Stromal cell of bone marrow (primary cell): Measurements from ENCODE around the gene HMCES.

Source experiments
- DNase-seq: peaks from one replicate; pipeline ENCODE4 v3.0.0-alpha.2; 2012; ENCODE audit warnings: low read depth

The HMCES gene

GRCh38 chr3:129304146-129304961, 25.7 kb downstream of the HMCES start:
- no peak for DNase-seq

GRCh38 chr3:129304962-129305222, 26.2 kb downstream of the HMCES start:
- DNase-seq, result no peak

- DNase-seq, result peak; percentile 73
Observed at GRCh38 chr3:129305592-129306091, 27.0 kb downstream of the HMCES start.

- no peak for DNase-seq
Observed at GRCh38 chr3:129308636-129309035, 30.0 kb downstream of the HMCES start.

- no peak for DNase-seq
Observed at GRCh38 chr3:129310111-129311011, 31.7 kb downstream of the HMCES start.

- DNase-seq, result no peak
Observed at GRCh38 chr3:129311054-129311902, 32.6 kb downstream of the HMCES start.

GRCh38 chr3:129312021-129312639, 33.5 kb downstream of the HMCES start:
- DNase-seq, result no peak

- no peak for DNase-seq
Observed at GRCh38 chr3:129312671-129313414, 34.2 kb downstream of the HMCES start.

- no peak for DNase-seq
Observed at GRCh38 chr3:129313415-129313664, 34.7 kb downstream of the HMCES start.

GRCh38 chr3:129313665-129314385, 35.2 kb downstream of the HMCES start:
- no peak for DNase-seq

GRCh38 chr3:129314386-129315222, 35.9 kb downstream of the HMCES start:
- peak; percentile 77 for DNase-seq

- no peak for DNase-seq
Observed at GRCh38 chr3:129315223-129315997, 36.7 kb downstream of the HMCES start.

- no peak for DNase-seq
Observed at GRCh38 chr3:129315998-129316247, 37.3 kb downstream of the HMCES start.

- peak; percentile 60 for DNase-seq
Observed at GRCh38 chr3:129316248-129317013, 37.8 kb downstream of the HMCES start.

- no peak for DNase-seq
Observed at GRCh38 chr3:129317014-129317771, 38.5 kb downstream of the HMCES start.

GRCh38 chr3:129317848-129318247, 39.2 kb downstream of the HMCES start:
- no peak for DNase-seq

- no peak for DNase-seq
Observed at GRCh38 chr3:129318921-129319320, 40.3 kb downstream of the HMCES start.

GRCh38 chr3:129320261-129320660, 41.6 kb downstream of the HMCES start:
- DNase-seq, result no peak
